Lower lobe of right lung (tissue), 2 donors: ENCODE measurements around the gene GLRA3. TPM values are rescaled to one million over a fixed set of nuclear protein-coding genes. Genes with fewer than 3 reads are reported as not detected.

ENCODE experiments used
- ATAC-seq, 2 donors: fragments of 200-7000 bp; cut with Tn5 transposase; one replicate each; pipeline ENCODE4 v1.9.1; 2020 to 2022; ENCODE audit warnings: mild to moderate bottlenecking in 2 of 2, moderate library complexity in 2 of 2
- DNase-seq: peaks from one replicate; pipeline ENCODE4 v3.0.0-alpha.2; 2020
- H3K27ac ChIP-seq: fragments of 200-600 bp; one replicate; pipeline ENCODE4 v1.8.0; 2022
- H3K27me3 ChIP-seq: fragments of 200-600 bp; one replicate; pipeline ENCODE4 v1.8.0; 2022; ENCODE audit warnings: low read depth
- H3K36me3 ChIP-seq: fragments of 200-600 bp; one replicate; pipeline ENCODE4 v1.8.0; 2022; ENCODE audit warnings: mild to moderate bottlenecking
- H3K4me1 ChIP-seq: fragments of 200-600 bp; one replicate; pipeline ENCODE4 v1.8.0; 2022
- H3K4me3 ChIP-seq: fragments of 200-600 bp; one replicate; pipeline ENCODE4 v1.8.0; 2022; ENCODE audit warnings: mild to moderate bottlenecking
- H3K9me3 ChIP-seq: fragments of 200-600 bp; one replicate; pipeline ENCODE4 v1.8.0; 2022
- intact Hi-C: fragments of 100-400 bp; cut with DNase I; formaldehyde crosslinking; loops from one replicate; pipeline ENCODE4 v1.11.0; 2022
- total RNA-seq: library from RNA; stranded (reverse); fragmentation: NEBNext Ultra II Directional; extraction: Animal tissue kit (Norgen Biotek cat#: 25700); gene quantifications from one replicate; pipeline ENCODE4 v1.2.1, GENCODE V29; 2021
- TF ChIP-seq, protein P1 (sequence below): fragments of 200-600 bp; IDR thresholded peaks from one replicate; pipeline ENCODE4 v1.8.0; 2022; ENCODE audit warnings: antibody characterized with exemption, mild to moderate bottlenecking
- donor health status: DM: no; HTN: yes; CAD: no; lungs with severe emphysema.

Gene GLRA3
- total RNA-seq, 1 donor from 2014 or later, result not detected

DNA sequence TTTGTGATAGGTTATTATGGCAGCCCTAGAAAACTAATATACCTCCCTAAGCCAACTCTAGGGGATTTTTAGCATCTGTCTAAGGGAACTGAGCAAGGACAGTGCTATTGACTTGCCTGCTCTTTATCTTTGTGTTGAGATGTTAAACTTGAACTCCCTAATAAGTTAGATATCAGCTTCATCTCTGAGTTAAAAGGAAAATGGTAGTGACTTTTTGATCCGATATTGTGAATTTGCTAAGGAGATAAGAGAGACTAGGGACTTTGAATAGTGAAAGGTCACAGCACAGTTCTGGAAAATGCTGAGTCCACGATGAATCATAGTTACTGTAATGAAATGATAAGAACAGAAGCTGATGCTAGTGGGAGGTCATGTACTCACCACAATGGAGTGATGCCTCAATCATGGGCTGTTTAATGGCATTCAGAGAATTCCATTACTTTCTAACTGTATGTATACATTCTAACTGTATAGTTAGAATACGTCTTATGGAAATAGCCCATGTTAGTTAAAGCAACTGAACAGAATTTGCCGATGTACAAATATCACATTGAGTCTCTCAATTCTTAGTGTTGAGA, 147.2 kb downstream of the GLRA3 start:
- Histone ChIP-seq H3K4me3 (no peak overlapping the region), H3K4me1 (no peaks in the 10 kb centered on the region), H3K36me3 (no peaks in the 10 kb centered on the region), H3K9me3 (no peaks in the 10 kb centered on the region), H3K27ac (no peak overlapping the region), H3K27me3 (no peaks in the 10 kb centered on the region)
- ATAC-seq, result no peak
- intact Hi-C loops, result no loop called here
- TF ChIP-seq, protein P1, sequence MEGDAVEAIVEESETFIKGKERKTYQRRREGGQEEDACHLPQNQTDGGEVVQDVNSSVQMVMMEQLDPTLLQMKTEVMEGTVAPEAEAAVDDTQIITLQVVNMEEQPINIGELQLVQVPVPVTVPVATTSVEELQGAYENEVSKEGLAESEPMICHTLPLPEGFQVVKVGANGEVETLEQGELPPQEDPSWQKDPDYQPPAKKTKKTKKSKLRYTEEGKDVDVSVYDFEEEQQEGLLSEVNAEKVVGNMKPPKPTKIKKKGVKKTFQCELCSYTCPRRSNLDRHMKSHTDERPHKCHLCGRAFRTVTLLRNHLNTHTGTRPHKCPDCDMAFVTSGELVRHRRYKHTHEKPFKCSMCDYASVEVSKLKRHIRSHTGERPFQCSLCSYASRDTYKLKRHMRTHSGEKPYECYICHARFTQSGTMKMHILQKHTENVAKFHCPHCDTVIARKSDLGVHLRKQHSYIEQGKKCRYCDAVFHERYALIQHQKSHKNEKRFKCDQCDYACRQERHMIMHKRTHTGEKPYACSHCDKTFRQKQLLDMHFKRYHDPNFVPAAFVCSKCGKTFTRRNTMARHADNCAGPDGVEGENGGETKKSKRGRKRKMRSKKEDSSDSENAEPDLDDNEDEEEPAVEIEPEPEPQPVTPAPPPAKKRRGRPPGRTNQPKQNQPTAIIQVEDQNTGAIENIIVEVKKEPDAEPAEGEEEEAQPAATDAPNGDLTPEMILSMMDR, result no peak
- DNase-seq, result no peak

DNA sequence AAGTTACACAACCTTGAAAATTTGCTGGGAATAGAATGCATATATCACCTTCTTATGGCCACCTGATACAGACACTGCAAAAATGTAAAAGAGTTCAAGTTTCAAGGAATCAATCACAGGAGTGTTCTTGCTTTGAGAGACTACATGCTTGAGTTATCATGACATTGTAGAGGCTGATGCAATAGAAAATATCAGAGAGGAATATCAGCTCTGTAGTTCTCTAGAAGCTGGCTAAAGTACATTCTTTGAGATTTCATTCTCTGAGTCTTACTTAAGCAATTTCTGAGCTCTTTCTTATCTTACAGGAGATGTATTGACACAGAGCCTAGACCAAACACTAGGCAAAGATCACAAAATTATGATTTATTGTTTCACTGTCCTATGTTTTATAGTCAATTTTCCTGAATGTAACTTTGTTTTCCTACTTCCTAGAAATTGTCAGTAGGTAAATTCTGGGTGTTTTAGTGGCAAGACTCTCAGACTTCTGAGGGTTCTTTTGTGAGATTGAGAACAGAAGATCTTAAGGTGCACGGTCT, 154.7 kb downstream of the GLRA3 start:
- Histone ChIP-seq H3K4me3 (no peak overlapping the region), H3K9me3 (no peaks in the 10 kb centered on the region), H3K4me1 (no peaks in the 10 kb centered on the region), H3K27ac (no peak overlapping the region), H3K36me3 (no peaks in the 10 kb centered on the region), H3K27me3 (no peaks in the 10 kb centered on the region)
- intact Hi-C loops, result no loop called here
- DNase-seq (no peak), ATAC-seq (no peak)
- TF ChIP-seq, protein P1, result no peak

DNA sequence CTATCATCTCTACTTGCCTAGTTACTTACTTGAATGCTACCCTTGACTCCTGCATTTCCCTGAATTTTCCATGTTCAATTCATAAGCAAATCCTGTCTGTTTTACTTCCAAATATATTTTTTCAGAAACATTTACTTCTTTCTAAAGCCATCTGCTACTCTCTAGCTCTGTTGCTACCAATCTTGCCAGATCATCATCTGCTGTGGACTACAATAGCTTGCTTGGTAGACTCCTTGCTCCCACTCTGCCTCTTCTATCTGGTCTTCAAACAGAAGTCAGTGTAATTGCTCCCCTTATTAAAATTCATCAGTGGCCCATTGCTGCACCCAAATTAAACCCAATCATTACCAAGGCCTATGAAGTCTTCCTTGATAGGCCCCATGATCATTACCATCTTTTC, 155.2 kb downstream of the GLRA3 start:
- DNase-seq (no peak), ATAC-seq (no peak)
- no peaks in the 10 kb centered on the region for H3K9me3 ChIP-seq
- no peak overlapping the region for H3K27ac ChIP-seq
- no peaks in the 10 kb centered on the region for H3K27me3 ChIP-seq
- TF ChIP-seq, protein P1, result no peak
- no peaks in the 10 kb centered on the region for H3K36me3 ChIP-seq
- no peak overlapping the region for H3K4me3 ChIP-seq
- intact Hi-C loops, result no loop called here
- H3K4me1 ChIP-seq, result no peaks in the 10 kb centered on the region

DNA sequence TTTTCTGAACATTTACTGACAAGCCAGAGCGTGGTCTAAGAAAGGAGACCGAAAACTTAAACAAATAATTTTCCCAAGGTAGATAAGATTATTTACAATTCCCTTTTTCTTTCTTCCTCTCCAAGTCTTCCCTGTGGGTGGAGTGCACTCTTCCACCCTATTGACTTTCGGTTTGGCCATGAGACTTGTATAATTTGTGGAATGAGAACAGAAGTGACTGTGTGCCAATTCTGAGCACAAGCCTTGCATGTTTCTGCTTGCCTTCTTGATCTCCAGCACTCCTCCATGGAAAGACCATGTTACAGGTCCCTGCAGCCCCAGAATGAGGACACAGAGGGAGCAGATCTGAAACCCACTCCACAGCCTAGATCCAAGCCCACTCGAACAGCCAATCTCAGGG, 156.8 kb downstream of the GLRA3 start:
- no peak for DNase-seq
- H3K4me1 ChIP-seq, result no peaks in the 10 kb centered on the region
- no peaks in the 10 kb centered on the region for H3K27me3 ChIP-seq
- intact Hi-C loops, result no loop called here
- H3K4me3 ChIP-seq, result no peak overlapping the region
- H3K9me3 ChIP-seq, result no peaks in the 10 kb centered on the region
- no peak for ATAC-seq
- TF ChIP-seq, protein P1, result no peak
- no peak overlapping the region for H3K27ac ChIP-seq
- H3K36me3 ChIP-seq, result no peaks in the 10 kb centered on the region

DNA sequence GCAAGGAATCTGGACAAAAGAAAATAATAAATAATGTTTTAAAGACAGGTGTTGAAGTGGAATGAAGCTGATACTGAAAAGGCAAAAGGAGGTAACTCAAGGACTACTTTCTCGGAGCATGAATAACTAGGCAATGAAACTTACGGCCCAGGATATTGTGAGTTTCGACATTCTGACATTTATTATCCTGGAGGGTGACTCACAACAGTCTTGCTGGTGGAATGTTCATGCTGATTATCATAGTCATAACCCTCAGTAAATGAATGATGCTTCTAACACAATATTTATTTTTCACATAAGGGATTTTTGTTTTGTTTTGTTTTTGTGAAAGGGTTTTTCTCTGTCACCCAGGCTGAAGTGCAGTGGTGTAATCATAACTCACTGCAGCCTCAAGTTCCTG, 159.8 kb downstream of the GLRA3 start:
- ATAC-seq, result no peak
- no peak for DNase-seq
- no peaks in the 10 kb centered on the region for H3K36me3 ChIP-seq
- no peaks in the 10 kb centered on the region for H3K4me1 ChIP-seq
- no peaks in the 10 kb centered on the region for H3K27me3 ChIP-seq
- TF ChIP-seq, protein P1, result no peak
- no peak overlapping the region for H3K27ac ChIP-seq
- H3K9me3 ChIP-seq, result no peaks in the 10 kb centered on the region
- H3K4me3 ChIP-seq, result no peak overlapping the region
- intact Hi-C loops, result no loop called here
